DOHH2 (cell line): ENCODE results near the gene ARFGAP2.
"Not testable (repeated sequence)": the region's sequence is repeated elsewhere in the genome, so short reads cannot be mapped to it uniquely, and the experiment has no call there.

ENCODE experiments used
- H3F3A ChIP-seq: fragments of 200-600 bp; sonication (generic), shearing (Covaris generic); 2 replicates; pipeline ENCODE4 v1.6.0; 2016; ENCODE audit warnings: antibody characterized with exemption, mild to moderate bottlenecking; ENCODE audit not compliant: control insufficient read depth, insufficient read depth
- H3K27ac ChIP-seq: fragments of 200-600 bp; sonication (generic); 2 replicates; pipeline ENCODE4 v1.5.1; 2014; ENCODE audit warnings: low read depth, mild to moderate bottlenecking, low read length, moderate library complexity
- H3K27me3 ChIP-seq: fragments of 200-600 bp; sonication (generic); 2 replicates; pipeline ENCODE4 v1.6.1; 2014; ENCODE audit warnings: mild to moderate bottlenecking, low read length, mixed read lengths; ENCODE audit not compliant: control insufficient read depth
- H3K36me3 ChIP-seq: fragments of 200-600 bp; sonication (generic); 2 replicates; pipeline ENCODE4 v1.6.1; 2014; ENCODE audit warnings: mild to moderate bottlenecking, low read length, moderate library complexity, mixed read lengths; ENCODE audit not compliant: control insufficient read depth
- H3K4me1 ChIP-seq: fragments of 200-600 bp; sonication (generic); 2 replicates; pipeline ENCODE4 v1.6.1; 2014; ENCODE audit warnings: mild to moderate bottlenecking, low read length, mixed read lengths; ENCODE audit not compliant: control insufficient read depth
- H3K4me2 ChIP-seq: fragments of 200-600 bp; sonication (generic); 2 replicates; pipeline ENCODE4 v1.6.0; 2014; ENCODE audit warnings: mild to moderate bottlenecking, low read length, moderate library complexity
- H3K4me3 ChIP-seq: fragments of 200-600 bp; sonication (generic); 2 replicates; pipeline ENCODE4 v1.5.1; 2014; ENCODE audit warnings: mild to moderate bottlenecking, low read length, mixed read lengths
- H3K79me2 ChIP-seq: fragments of 200-600 bp; sonication (generic); 2 replicates; pipeline ENCODE4 v1.6.1; 2014; ENCODE audit warnings: mild to moderate bottlenecking, low read length, mixed read lengths; ENCODE audit not compliant: control insufficient read depth
- H3K9me2 ChIP-seq: fragments of 200-600 bp; sonication (generic); replicated peaks from 2 replicates; pipeline ENCODE4 v1.6.1; 2014; ENCODE audit warnings: mild to moderate bottlenecking, low read length, mixed read lengths; ENCODE audit not compliant: control insufficient read depth
- H3K9me3 ChIP-seq: fragments of 200-600 bp; sonication (generic); 2 replicates; pipeline ENCODE4 v1.6.1; 2014; ENCODE audit warnings: antibody characterized with exemption, low read length, mixed read lengths; ENCODE audit not compliant: control insufficient read depth, insufficient read depth
- H4K20me1 ChIP-seq: fragments of 200-600 bp; sonication (generic); 2 replicates; pipeline ENCODE4 v1.6.0; 2014; ENCODE audit warnings: low read depth, mild to moderate bottlenecking, antibody characterized with exemption, low read length, moderate library complexity; ENCODE audit not compliant: control insufficient read depth, insufficient read depth
- CTCF ChIP-seq: fragments of 200-600 bp; sonication (generic); IDR thresholded peaks from one replicate; pipeline ENCODE4 v1.5.1; 2014; ENCODE audit warnings: antibody characterized with exemption, mild to moderate bottlenecking, low read depth, low read length; ENCODE audit not compliant: poor library complexity, severe bottlenecking
- EZH2phosphoT487 ChIP-seq: fragments of 200-600 bp; sonication (generic); IDR thresholded peaks from 2 replicates; pipeline ENCODE4 v1.6.1; 2017; ENCODE audit warnings: borderline replicate concordance, mild to moderate bottlenecking, antibody characterized with exemption, low read length, moderate library complexity, mixed read lengths

ARFGAP2 gene

GRCh38 chr11:47213950-47214565, 37.4 kb upstream of the ARFGAP2 start:
- peaks cover 46% of the 10 kb centered on the region for H3K4me1 ChIP-seq
- 0 out of 2 replicates have a peak overlapping the region, but pooled peaks have one; percentile 84 for H3K27ac ChIP-seq
- peaks cover 16% of the 10 kb centered on the region for H3K36me3 ChIP-seq
- H3F3A ChIP-seq: peaks cover 4% of the 10 kb centered on the region; the same call in 1 of the 2 replicates
- H3K9me3 ChIP-seq: no peaks in the 10 kb centered on the region
- H3K9me2 ChIP-seq: no peaks in the 10 kb centered on the region
- H4K20me1 ChIP-seq: no peaks in the 10 kb centered on the region
- peaks cover 24% of the 10 kb centered on the region for H3K79me2 ChIP-seq
- peak overlapping the region; percentile 86 for H3K4me2 ChIP-seq
- H3K4me3 ChIP-seq: peak overlapping the region; percentile 100
- no peaks in the 10 kb centered on the region; the same call in 1 of the 2 replicates for H3K27me3 ChIP-seq
- TF ChIP-seq CTCF (no peak), EZH2phosphoT487 (no peak)

GRCh38 chr11:47212938-47213337, 36.3 kb upstream of the ARFGAP2 start:
- no peaks in the 10 kb centered on the region for H3K9me3 ChIP-seq
- no peak overlapping the region for H3K27ac ChIP-seq
- H3K79me2 ChIP-seq: peaks cover 19% of the 10 kb centered on the region
- no peaks in the 10 kb centered on the region for H4K20me1 ChIP-seq
- no peak overlapping the region for H3K4me2 ChIP-seq
- H3K36me3 ChIP-seq: peaks cover 13% of the 10 kb centered on the region
- peaks cover 35% of the 10 kb centered on the region for H3K4me1 ChIP-seq
- no peak overlapping the region for H3K4me3 ChIP-seq
- H3K9me2 ChIP-seq: no peaks in the 10 kb centered on the region
- H3K27me3 ChIP-seq: no peaks in the 10 kb centered on the region; the same call in 1 of the 2 replicates
- TF ChIP-seq EZH2phosphoT487: no peak
- no peak for TF ChIP-seq CTCF
- peaks cover 4% of the 10 kb centered on the region; the same call in 1 of the 2 replicates for H3F3A ChIP-seq

- Histone ChIP-seq H3K36me3 (no peaks in the 10 kb centered on the region), H3K79me2 (no peaks in the 10 kb centered on the region), H3K9me3 (no peaks in the 10 kb centered on the region), H3K9me2 (no peaks in the 10 kb centered on the region), H3K27me3 (peaks cover 2% of the 10 kb centered on the region; the same call in 1 of the 2 replicates), H3K4me3 (no peak overlapping the region), H3K27ac (no peak overlapping the region), H3K4me1 (no peaks in the 10 kb centered on the region; the same call in 1 of the 2 replicates), H3F3A (no peaks in the 10 kb centered on the region), H4K20me1 (no peaks in the 10 kb centered on the region), H3K4me2 (no peak overlapping the region)
- no peak for TF ChIP-seq CTCF
- TF ChIP-seq EZH2phosphoT487: no peak
Measured at GRCh38 chr11:47208628-47209027, 31.9 kb upstream of the ARFGAP2 start.

- not testable (repeated sequence) for H3K4me1 ChIP-seq
Measured at GRCh38 chr11:47208008-47208552, 31.4 kb upstream of the ARFGAP2 start.

More at GRCh38 chr11:47208008-47208552, 31.4 kb upstream of the ARFGAP2 start:
- not testable (repeated sequence) for H3K79me2 ChIP-seq, H3K9me3 ChIP-seq, H3K4me2 ChIP-seq, H3K9me2 ChIP-seq, H3K4me3 ChIP-seq, H3K36me3 ChIP-seq, H3F3A ChIP-seq, H4K20me1 ChIP-seq, H3K27me3 ChIP-seq, H3K27ac ChIP-seq
